ENCODE results near the gene EOLA1. TPM values are rescaled to one million over a fixed set of nuclear protein-coding genes. Genes with fewer than 3 reads are reported as not detected.
A peak's percentile ranks its signal among the peaks of the same experiment; 100 is the strongest.

EOLA1 gene
- total RNA-seq, 1 experiment from 2014 or later = 9.0 TPM

- TF ChIP-seq FOSL1 (IDR thresholded peaks at IDR 0.05; ENCODE audit: low read depth) = no peak
- no peak for TF ChIP-seq CBX3 (IDR thresholded peaks at IDR 0.05; ENCODE audit: low read depth)
- peak; percentile 85 for TF ChIP-seq SIN3A (IDR thresholded peaks at IDR 0.05; ENCODE audit: low read depth)
- TF ChIP-seq ZFX (IDR thresholded peaks at IDR 0.05) = no peak
- TF ChIP-seq TCF7L2 (IDR thresholded peaks at IDR 0.05; ENCODE audit: borderline replicate concordance, extremely low read depth, insufficient read depth, insufficient read length) = no peak
- peak; percentile 75; the same call in 1 of the 2 replicates for TF ChIP-seq EGR1 (IDR thresholded peaks at IDR 0.05; ENCODE audit: low read depth)
- TF ChIP-seq ATF3 (IDR thresholded peaks at IDR 0.05) = no peak
These were observed at the start of gene EOLA1 (continued) for GRCh38 chrX:149540621-149541520.

DNA sequence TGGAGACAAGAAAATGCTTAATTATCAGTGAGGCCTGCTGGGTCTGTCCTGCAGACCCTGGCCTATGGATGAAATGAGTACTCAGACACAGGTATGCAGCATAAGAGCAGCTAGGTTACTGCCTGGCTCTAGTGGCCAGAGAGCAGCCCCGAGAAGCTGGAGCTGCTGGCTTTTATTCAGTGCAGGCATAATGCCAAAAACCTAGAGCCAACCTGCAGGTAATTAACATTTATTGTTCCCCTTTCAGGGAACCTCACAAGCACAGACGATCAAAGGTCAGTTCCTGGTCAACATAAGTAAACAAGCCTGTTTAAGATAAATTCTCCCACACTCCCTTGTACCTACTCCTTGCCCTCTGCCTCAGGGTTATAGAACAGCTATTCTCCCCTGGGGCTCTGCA lies 49.0 kb upstream of the EOLA1 start:
- no TSS peak for BruUV-seq (replicated peaks)
- H3K4me3 ChIP-seq (replicated peaks in 1 of 2; ENCODE audit: low read depth in 1 of 2, low read length in 2 of 2) = no peak overlapping the region
- ATAC-seq = no peak

More for the DNA sequence above, 49.0 kb upstream of the EOLA1 start:
- peaks cover 5 to 7% of the 10 kb centered on the region in 2 experiments; a peak in 3 of 4 replicates for H3K36me3 ChIP-seq (ENCODE audit: control insufficient read depth in 1 of 2, insufficient read depth in 2 of 2, low read length in 2 of 2)
- DNase-seq (ENCODE audit: low read depth, low spot score) = no peak
- H3K4me1 ChIP-seq (ENCODE audit: control insufficient read depth in 1 of 2, insufficient read depth in 2 of 2, low read length in 2 of 2) = peaks cover 10 to 30% of the 10 kb centered on the region in 2 experiments
- no peak overlapping the region for H3K9ac ChIP-seq (ENCODE audit: low read length)
- H3K27ac ChIP-seq (ENCODE audit: low read depth, low read length) = no peak overlapping the region
- no peaks in the 10 kb centered on the region for H4K20me1 ChIP-seq (ENCODE audit: insufficient read depth)
- no peak overlapping the region for H3K4me2 ChIP-seq (ENCODE audit: low read length)
- no peak overlapping the region for H2AFZ ChIP-seq (ENCODE audit: low read depth, low read length, poor library complexity, severe bottlenecking)
- H3K9me2 ChIP-seq (ENCODE audit: insufficient read depth) = no peaks in the 10 kb centered on the region
- CTCF ChIA-PET = no interaction called here
- H3K27me3 ChIP-seq (ENCODE audit: insufficient read depth, low read length) = no peaks in the 10 kb centered on the region
- no peaks in the 10 kb centered on the region for H3K9me3 ChIP-seq (ENCODE audit: control insufficient read depth in 1 of 2, insufficient read depth in 1 of 2, low read depth in 1 of 2, low read length in 2 of 2)
- POLR2A ChIA-PET = no interaction called here
- no peaks in the 10 kb centered on the region for H3K79me2 ChIP-seq (ENCODE audit: insufficient read depth, low read length)
- TF ChIP-seq CBX3 (IDR thresholded peaks at IDR 0.05; ENCODE audit: low read depth) = no peak
- TF ChIP-seq MAX (IDR thresholded peaks at IDR 0.05) = no peak
- TF ChIP-seq YY1 (IDR thresholded peaks at IDR 0.05; ENCODE audit: extremely low read depth, insufficient replicate concordance, low read depth, low read length) = no peak
- no peak for TF ChIP-seq TCF7L2 (IDR thresholded peaks at IDR 0.05; ENCODE audit: borderline replicate concordance, extremely low read depth, insufficient read depth, insufficient read length)
- no peak for TF ChIP-seq FOSL1 (IDR thresholded peaks at IDR 0.05; ENCODE audit: low read depth)
- no peak for TF ChIP-seq CEBPB (IDR thresholded peaks at IDR 0.05; ENCODE audit: low read depth)
- no peak for TF ChIP-seq EZH2phosphoT487 (IDR thresholded peaks at IDR 0.05; ENCODE audit: borderline replicate concordance)
- no peak for TF ChIP-seq ATF3 (IDR thresholded peaks at IDR 0.05)
- RAD21 ChIA-PET (ENCODE audit: low non-redundant PET in 1 of 2, low total read pairs in 2 of 2, uncharacterized antibody in 2 of 2, unreplicated experiment in 2 of 2) = no interaction called here
- intact Hi-C loops (cut with micrococcal nuclease) = loop anchor here (5.0 kb wide), 1 partner anchor 470 kb away; no protein-coding TSS in a partner anchor
